HG03135 (cell line): ENCODE results near the gene LTBP3.
A peak's percentile ranks its signal among the peaks of the same experiment; 100 is the strongest.
"Not testable (repeated sequence)": the region's sequence is repeated elsewhere in the genome, so short reads cannot be mapped to it uniquely, and the experiment has no call there.

Source experiments
- ATAC-seq: cut with Tn5 transposase; IDR thresholded peaks from one replicate; pipeline ENCODE4 v1.9.1; 2021; ENCODE audit warnings: mild to moderate bottlenecking, moderate library complexity; ENCODE audit not compliant: unreplicated experiment

Gene LTBP3

DNA sequence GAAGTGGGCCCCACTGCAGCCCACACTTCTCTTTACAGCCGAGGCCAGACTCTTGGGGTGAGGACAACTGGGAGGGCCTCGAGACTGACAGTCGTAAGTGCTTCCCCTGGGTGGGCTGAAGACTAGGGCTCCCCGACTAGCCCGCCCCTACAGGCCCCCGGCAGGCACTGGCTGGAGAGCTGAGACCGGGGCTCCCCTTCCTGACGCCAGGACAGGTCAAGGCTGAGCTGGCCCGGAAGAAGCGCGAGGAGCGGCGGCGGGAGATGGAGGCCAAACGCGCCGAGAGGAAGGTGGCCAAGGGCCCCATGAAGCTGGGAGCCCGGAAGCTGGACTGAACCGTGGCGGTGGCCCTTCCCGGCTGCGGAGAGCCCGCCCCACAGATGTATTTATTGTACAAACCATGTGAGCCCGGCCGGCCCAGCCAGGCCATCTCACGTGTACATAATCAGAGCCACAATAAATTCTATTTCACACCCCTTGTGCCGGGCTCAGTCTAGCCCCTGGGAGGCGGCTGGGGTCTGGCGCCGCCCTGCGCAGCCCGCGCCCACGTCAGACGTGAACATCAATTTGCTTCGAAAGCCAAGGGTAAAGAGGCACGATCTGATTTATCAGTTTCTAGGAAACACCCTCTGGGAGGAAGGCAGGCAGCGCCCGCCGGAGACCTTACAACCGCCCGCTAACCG lies 19.8 kb downstream of the LTBP3 start:
- no peak for ATAC-seq

DNA sequence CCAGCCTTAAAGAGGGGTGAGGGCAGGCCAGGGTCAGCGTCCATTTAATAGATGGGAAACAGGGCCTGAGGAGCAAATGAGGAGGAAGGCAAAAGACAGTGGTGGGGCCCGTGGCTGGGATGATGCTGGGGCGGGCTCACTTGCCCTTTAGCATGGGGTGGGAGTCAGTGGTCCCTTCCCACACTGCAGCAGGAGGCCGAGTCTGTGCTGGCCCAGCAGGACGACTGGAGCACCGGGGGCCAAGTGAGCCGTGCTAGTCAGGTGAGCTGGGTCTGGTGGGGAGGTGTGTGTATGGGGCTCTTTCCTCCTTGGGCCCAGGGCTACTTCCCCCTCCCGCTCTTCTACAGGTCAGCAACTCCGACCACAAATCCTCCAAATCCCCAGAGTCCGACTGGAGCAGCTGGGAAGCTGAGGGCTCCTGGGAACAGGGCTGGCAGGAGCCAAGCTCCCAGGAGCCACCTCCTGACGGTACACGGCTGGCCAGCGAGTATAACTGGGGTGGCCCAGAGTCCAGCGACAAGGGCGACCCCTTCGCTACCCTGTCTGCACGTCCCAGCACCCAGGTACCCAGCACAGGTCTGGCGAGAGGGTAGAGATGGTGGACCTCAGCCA lies 20.4 kb downstream of the LTBP3 start:
- no peak for ATAC-seq

DNA sequence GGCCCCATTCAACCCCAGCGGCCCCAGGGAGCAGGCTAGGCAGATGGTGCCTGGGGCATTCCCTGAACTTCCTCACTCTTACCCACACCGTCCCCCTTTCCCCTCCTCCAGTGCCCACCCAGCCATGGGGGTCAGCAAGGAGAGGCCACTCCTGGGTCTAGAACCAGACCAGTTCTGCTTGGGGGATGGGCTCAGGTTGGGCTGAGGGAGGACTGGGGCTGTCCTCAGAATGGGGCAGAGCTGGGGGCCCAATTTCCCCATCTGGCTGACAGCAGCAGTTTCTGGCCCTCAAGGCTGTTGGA lies 20.9 kb downstream of the LTBP3 start:
- ATAC-seq, result no peak

DNA sequence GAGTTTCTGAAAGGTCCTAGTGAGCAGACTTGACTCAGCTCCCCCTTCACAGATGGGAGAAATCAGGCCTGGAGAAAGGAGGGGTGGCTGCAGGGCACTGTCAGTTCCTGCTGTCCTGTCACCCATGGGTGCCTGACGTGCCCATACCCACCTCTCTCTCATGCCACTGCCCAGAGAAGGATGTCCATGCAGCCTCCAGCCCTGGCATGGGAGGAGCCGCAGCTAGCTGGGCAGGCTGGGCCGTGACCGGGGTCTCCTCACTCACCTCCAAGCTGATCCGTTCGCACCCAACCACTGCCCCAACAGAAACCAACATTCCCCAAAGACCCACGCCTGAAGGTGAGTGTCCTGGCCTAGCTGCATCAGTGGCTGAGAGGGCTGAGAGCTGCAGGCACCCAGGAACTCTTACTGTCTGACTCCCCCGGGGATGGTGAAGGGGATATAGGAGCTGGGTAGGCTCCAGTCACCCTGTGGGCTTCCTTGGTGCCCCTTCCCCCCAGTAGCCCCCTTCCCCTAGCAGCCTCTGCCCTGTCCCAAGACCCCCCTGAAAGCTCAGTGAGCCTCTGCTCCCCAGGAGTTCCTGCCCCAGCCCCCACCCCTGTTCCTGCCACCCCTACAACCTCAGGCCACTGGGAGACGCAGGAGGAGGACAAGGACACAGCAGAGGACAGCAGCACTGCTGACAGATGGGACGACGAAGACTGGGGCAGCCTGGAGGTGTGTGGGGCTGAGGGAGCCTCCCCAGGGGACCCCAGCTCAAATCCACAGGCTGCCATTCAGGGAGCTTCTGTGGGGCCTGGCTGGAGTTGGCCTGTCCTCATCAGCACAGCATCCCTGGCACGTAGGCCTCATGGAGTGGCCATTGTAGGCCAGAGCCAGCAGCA lies 21.5 kb downstream of the LTBP3 start:
- no peak for ATAC-seq

DNA sequence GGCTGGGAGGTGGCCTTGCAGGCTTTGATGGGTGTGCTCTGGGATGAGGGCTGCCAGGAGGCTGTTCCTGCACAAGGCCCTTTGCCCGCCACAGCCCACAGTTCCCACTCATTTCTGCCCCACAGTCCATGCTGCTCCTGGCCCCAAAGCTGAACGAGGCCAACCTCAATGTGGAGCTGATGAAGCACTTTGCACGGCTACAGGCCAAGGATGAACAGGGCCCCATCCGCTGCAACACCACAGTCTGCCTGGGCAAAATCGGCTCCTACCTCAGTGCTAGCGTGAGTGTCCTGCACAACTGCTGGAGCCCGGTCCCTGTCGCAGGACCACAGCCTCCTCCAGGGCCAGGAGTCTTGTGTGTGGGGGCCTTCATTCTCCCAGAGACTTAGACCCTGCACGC lies 23.1 kb downstream of the LTBP3 start:
- ATAC-seq, result no peak

DNA sequence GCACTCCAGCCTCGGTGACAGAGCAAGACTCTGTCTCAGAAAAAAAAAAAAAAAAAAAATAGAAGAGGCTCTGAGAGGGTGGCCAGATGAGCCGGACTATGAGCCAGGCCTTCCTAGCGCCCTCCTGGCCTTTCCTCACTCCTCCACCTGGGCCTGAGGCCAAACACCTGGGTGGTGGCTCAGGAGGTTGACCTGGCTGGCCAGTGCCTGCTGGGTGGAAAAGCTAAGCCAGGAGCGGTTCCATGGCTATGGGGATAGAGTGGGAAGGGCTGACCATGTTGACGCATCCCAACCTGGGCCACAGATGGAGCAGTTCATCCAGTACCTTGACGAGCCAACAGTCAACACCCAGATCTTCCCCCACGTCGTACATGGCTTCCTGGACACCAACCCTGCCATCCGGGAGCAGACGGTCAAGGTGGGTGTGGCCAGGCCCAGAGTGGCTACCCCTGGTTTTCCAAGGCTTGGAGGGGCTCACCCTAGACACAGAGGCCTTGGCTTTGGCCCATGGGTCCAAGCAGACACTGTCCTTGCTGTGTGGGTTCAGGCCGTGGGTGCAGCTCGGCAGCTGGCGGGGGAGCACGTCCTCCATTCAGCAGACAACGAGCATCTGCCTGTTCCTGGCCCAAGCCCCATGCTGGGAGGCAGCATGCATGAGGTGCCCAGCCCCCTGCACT lies 25.6 kb downstream of the LTBP3 start:
- no peak for ATAC-seq

DNA sequence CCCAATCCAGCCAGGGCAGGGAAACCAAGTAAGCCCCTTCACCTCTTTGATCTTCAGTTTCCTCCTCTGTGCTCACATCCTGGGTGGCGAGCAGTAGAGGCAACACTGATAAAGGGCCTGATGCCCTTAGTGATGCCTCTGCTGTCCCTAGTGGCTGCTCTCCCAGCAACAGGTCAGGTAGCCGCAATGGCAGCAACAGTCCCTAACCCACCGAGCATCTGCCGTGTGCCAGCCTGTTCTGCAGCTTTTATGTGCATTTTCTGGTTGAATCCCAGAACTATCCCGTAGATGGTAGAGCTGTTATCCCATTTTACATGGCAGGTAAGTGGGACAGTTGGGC lies 28.0 kb downstream of the LTBP3 start:
- ATAC-seq, result no peak

DNA sequence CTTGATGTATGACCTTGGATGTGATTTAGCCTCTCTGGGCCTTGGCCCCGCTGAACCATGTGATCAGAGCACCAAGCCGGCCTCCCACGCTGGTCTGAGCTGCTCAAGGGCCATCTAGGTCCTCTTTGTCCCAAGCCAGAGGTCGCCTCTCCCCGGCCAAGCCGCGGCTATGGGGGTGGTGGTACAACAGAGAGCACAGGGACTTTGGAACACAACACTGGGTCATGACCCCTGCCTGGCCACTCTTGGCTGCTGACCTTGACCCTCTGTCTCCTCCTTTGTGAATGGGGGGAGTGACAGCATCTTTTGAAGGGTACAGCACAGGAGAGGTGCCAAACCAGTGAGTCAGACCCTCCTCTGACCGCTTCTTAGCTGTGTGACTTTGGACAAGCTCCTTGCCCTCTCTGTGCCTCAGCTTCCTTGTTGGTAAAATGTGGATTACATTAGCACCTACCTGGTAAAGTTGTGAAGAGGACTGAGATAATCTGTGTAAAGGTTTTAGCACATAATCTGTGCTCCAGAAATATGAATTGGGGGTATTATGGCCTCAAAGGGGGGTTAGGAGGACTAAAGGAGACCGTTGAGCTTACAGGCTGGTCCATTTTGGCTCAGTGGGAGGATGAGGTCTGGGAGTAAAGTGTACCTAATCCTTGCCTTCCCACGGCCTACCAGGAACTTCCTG lies 28.5 kb downstream of the LTBP3 start:
- no peak for ATAC-seq

DNA sequence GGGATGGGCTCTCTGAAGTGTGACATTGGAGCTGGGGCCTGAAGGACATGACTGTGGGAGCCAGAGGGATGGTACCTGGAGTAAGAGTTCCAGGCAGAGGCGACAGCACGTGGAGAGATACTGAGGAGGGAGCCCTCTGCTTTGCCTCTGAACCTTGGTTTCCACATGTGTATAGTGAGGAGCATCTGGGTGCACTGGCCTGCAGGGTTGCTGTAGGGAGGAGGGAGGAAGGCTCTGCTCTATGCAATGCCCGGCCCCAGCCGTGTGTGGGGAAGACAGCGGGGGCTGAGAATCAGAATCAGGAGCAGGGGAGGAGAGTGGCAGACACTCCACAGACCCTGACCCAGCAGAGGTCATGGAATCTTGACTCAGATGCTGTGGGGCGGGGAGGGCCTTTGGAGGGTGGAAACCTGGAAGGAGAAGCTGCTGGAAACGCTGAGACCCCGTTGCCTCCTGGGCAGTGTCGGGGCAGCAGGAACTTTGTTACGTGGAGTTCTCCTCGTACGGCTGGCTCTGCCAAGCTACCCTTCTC lies 29.3 kb downstream of the LTBP3 start:
- ATAC-seq, result no peak

DNA sequence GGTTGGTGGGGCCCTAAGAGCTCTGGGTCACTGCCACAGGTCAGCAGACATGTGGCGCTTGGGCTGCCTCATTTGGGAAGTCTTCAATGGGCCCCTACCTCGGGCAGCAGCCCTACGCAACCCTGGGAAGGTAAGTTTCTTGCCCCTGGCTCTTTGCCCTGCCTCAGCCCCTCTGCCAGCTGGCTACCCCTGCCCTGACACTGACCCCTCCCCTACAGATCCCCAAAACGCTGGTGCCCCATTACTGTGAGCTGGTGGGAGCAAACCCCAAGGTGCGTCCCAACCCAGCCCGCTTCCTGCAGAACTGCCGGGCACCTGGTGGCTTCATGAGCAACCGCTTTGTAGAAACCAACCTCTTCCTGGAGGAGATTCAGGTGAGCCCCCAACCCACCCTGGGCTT lies 31.4 kb downstream of the LTBP3 start:
- ATAC-seq, result no peak

DNA sequence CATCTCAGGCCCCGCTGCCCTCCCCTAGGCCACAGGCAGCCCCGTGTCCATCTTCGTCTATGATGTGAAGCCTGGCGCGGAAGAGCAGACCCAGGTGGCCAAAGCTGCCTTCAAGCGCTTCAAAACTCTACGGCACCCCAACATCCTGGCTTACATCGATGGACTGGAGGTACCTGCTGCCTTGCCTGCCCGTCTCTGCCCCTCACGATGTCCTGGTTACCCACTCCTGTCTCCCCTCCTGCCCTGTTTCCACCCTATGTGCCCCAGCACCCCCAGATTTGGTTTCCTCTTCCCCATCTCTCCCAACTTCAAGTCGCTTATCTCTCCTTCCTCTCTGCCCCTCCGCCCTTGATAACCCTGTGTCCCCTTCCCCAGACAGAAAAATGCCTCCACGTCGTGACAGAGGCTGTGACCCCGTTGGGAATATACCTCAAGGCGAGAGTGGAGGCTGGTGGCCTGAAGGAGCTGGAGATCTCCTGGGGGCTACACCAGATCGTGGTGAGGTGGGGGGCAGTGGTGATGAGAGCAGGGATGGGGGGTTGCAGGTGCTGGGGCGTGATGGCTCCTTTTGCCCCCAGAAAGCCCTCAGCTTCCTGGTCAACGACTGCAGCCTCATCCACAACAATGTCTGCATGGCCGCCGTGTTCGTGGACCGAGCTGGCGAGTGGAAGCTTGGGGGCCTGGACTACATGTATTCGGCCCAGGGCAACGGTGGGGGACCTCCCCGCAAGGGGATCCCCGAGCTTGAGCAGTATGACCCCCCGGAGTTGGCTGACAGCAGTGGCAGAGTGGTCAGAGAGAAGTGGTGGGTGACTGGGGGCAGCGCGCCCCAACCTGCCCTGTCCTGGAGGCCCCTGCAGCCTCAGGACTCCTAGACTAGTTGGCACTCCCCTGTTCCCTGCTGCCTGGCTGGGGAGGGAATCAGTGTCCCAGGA lies 32.3 kb downstream of the LTBP3 start:
- no peak for ATAC-seq

DNA sequence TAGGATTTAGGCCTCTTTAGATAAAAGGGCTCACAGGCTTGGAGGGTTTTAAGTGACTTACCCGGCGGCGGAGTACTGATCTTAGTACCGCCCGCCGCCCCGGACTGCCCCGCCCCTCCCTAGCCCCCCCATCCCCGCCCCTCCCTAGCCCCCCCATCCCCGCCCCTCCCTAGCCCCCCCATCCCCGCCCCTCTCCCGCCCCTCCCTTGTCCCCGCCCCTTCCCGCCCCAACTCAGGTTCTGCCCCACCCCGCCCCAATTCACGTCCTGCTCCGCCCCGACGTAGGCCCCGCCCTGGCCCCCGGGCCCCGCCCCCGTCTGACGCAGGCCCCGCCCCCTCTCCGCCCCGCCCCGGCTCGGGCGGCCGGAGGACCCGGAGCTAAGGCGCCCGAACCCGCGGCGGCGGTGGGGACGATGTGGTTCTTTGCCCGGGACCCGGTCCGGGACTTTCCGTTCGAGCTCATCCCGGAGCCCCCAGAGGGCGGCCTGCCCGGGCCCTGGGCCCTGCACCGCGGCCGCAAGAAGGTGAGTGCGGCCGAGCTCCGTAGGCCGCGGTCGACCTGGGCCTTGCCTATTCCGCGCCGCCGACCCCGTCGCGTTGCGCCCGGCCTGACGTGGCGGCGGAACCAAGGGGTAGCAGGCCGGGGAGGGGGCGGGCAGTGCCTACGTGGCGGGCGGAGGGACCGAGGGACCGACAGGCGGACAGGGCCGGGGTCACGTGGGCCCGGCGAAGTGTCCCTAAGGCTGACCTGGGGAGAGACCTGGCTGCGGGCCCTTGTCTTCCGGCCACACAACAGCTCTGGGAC lies 33.2 kb downstream of the LTBP3 start, which contains the start of gene SCYL1:
Gene SCYL1, plus strand, starts transcription at position 343 of the 805 bp plus-strand sequence. Its CDS starts 71 bp downstream, at position 414.
- ATAC-seq, result peak; percentile 63

DNA sequence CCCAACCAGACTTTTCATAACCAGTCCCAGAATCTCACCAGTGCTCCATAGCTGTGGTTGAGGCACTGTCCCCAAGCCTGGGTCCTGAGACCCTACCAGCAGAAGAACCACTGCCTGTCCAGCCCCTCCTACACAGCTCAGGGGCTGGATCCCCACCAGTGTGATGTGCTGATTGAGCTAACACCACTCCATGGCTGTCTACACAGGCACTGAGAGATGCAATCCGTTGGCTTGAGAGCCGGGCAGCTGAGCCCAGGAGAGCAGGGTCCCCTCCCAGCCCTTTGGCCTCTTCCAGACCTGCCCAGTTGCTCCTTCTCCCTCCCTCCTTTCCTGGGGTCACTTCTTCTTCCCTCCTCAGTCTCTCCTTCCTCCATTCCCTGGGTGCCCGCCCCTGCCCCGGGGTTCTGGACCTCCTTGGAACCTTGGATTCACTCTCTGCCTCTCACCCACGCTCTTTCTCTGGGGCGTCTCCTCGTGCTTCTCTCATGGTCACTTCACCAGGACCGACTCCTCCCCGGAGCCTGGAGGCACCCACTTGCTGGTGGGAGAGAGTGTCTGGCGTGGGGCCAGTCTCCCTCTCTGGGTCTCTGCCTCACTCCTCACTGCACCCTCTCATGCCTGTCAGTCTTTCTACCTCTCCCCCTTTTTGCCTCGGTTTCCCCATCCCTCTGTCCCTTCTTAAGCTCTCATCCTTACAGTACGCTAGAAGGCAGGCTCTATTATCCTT lies 34.0 kb downstream of the LTBP3 start:
- no peak for ATAC-seq

DNA sequence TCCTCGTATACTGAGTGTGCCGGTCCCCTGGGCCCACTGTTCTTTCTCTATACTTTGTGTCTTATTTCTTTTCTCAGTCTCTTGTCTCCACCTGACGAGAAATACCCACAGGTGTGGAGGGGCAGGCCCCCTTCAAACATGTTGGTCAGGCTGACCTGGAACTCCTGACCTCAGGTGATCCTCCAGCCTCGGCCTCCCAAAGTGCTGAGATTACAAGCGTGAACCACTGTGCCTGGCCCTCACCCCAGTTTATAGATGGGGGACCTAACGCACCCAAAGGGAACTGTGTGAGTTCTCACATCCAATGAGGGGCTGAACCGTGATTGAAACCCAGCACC lies 34.6 kb downstream of the LTBP3 start:
- not testable (repeated sequence) for ATAC-seq

DNA sequence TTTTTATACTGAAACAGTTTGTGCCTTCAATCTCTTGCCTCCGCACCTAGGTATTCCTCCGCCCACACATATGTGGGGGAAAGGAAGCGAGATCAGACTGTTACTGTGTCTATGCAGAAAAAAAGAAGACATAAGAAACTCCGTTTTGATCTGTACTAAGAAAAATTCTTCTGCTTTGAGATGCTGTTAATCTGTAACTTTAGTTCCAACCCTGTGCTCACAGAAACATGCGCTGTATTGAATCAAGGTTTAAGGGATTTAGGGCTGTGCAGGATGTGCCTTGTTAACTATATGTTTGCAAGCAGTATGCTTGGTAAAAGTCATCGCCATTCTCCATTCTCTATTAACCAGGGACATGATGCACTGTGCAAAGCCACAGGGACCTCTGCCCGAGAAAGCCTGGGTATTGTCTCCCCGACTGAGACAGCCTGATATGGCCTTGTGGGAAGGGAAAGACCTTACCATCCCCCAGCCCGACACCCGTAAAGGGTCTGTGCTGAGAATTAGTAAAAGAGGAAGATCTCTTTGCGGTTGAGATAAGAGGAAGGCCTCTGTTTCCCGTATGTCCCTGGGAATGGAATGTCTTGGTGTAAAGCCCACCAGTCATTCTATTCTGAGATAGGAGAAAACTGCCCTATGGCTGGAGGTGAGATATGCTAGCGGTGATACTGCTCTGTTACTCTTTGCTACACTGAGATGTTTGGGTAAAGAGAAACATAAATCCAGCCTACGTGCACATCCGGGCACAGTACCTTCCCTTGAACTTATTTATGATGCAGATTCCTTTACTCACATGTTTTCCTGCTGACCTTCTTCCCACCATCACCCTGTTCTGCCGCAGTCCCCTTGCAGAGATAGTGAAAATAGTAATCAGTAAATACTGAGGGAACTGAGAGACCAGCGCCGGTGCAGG lies 35.2 kb downstream of the LTBP3 start:
- ATAC-seq, result not testable (repeated sequence)

DNA sequence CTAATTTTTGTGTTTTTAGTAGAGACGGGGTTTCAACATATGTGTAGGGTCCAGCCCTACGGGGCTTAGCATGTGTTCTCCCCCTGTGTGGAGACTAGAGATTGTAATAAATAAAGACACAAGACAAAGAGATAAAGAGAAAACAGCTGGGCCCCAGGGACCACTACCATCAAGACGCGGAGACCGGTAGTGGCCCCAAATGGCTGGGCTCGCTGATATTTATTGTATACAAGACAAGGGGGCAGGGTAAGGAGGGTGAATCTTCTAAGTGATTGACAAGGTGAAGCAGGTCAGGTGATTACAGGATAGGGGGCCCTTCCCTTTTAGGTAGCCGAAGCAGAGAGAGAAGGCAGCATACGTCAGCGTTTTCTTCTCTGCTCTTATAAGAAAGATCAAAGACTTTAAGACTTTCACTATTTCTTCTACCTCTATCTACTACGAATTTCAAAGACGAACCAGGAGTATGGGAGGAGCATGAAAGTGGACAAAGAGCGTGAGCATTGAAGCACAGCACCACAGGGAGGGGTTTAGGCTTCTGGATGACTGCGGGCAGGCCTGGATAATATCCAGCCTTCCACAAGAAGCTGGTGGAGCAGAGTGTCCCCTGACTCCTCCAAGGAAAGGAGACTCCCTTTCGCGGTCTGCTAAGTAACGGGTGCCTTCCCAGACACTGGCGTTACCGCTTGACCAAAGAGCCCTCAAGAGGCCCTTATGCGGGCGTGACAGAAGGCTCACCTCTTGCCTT lies 36.2 kb downstream of the LTBP3 start:
- not testable (repeated sequence) for ATAC-seq
